ENCODE results near the gene USP36. TPM values are rescaled to one million over a fixed set of nuclear protein-coding genes. Genes with fewer than 3 reads are reported as not detected.
A peak's percentile ranks its signal among the peaks of the same experiment; 100 is the strongest.

Gene USP36
- total RNA-seq, 1 experiment from 2014 or later: 103 TPM

DNA sequence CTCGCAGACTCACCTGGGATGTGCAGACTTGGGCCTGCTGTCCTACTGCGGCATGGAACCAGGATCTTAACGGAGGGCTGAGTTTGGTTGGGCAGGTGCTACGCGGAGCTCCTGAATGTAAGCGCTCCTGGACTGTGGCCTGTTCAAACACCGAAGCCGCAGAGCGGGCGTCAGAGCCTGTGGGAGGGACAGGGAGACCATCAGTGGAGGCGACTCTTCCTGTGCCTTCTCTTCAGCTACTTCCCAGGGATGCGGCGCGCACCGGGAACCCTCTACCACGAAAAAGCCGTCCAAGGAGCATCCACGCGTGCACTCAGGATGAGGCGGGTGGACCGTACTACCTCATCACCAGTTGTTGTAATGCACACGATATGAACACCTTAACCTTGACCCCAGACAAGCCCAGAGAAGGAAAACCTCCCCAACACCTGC, 2.0 kb downstream of the USP36 start:
- H3K36me3 ChIP-seq (ENCODE audit: control insufficient read depth, insufficient read depth, low read length): peaks cover 5% of the 10 kb centered on the region
- peak overlapping the region; percentile 83 for H3K27ac Mint-ChIP-seq (ENCODE audit: unreplicated experiment)
- intact Hi-C loops (cut with micrococcal nuclease; ENCODE audit: unreplicated experiment): no loop called here
- peak overlapping the region; percentile 87 for H3K4me3 Mint-ChIP-seq (ENCODE audit: unreplicated experiment)
- H3K36me3 Mint-ChIP-seq (ENCODE audit: insufficient read depth, unreplicated experiment): peaks cover 65% of the 10 kb centered on the region
- no peaks in the 10 kb centered on the region for H3K27me3 ChIP-seq (replicated peaks; ENCODE audit: control insufficient read depth, insufficient read depth, low read length)
- no peaks in the 10 kb centered on the region for H3K9me3 Mint-ChIP-seq (ENCODE audit: unreplicated experiment)
- no TSS peak for BruUV-seq (replicated peaks)
- H3K4me3 ChIP-seq (ENCODE audit: low read depth, low read length): peak overlapping the region; percentile 66; the same call in 1 of the 2 replicates
- DNase-seq: no peak
- POLR2A ChIA-PET: no interaction called here
- no peaks in the 10 kb centered on the region for H3K9me3 ChIP-seq
- TF ChIP-seq, protein P1, sequence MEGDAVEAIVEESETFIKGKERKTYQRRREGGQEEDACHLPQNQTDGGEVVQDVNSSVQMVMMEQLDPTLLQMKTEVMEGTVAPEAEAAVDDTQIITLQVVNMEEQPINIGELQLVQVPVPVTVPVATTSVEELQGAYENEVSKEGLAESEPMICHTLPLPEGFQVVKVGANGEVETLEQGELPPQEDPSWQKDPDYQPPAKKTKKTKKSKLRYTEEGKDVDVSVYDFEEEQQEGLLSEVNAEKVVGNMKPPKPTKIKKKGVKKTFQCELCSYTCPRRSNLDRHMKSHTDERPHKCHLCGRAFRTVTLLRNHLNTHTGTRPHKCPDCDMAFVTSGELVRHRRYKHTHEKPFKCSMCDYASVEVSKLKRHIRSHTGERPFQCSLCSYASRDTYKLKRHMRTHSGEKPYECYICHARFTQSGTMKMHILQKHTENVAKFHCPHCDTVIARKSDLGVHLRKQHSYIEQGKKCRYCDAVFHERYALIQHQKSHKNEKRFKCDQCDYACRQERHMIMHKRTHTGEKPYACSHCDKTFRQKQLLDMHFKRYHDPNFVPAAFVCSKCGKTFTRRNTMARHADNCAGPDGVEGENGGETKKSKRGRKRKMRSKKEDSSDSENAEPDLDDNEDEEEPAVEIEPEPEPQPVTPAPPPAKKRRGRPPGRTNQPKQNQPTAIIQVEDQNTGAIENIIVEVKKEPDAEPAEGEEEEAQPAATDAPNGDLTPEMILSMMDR (IDR thresholded peaks at IDR 0.05; ENCODE audit: insufficient read depth in 1 of 2, low read depth in 1 of 2, low read length in 1 of 2, severe bottlenecking in 1 of 2, unreplicated experiment in 1 of 2): no peak
- H3K27me3 Mint-ChIP-seq (ENCODE audit: insufficient read depth, unreplicated experiment): no peaks in the 10 kb centered on the region
- H3K4me1 Mint-ChIP-seq (ENCODE audit: low read depth, unreplicated experiment): peaks cover 16% of the 10 kb centered on the region
- peaks cover 28% of the 10 kb centered on the region for H3K4me1 ChIP-seq
- CTCF ChIA-PET: no interaction called here

DNA sequence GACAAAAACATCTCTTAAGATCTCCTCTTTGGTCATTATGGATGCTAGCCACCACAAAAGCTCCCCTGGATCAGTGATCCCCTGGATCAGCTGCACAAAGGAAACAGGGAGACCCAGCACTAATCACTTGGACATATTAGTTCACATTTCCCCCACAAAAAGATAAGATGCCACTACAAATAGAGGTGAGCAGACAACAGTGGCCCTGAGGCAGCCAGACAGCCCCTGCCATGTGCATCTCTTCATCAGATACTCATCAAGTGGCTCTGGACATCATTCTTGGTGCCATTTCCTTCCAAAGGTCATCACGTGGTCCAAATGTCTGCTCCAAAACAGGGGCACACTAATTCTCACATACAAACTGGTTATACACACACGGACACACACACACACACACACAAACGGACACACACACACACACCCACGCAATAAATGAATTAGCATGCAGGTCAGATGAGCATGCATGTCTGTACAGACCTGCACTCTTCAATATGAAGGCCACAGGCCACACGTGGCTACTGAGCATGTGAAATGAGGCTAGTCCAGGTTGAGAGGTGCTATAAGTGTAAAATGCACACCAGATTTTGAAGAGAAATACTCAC, 4.1 kb downstream of the USP36 start:
- POLR2A ChIA-PET: no interaction called here
- peaks cover 86% of the 10 kb centered on the region for H3K36me3 Mint-ChIP-seq (ENCODE audit: insufficient read depth, unreplicated experiment)
- peaks cover 8% of the 10 kb centered on the region for H3K36me3 ChIP-seq (ENCODE audit: control insufficient read depth, insufficient read depth, low read length)

DNA sequence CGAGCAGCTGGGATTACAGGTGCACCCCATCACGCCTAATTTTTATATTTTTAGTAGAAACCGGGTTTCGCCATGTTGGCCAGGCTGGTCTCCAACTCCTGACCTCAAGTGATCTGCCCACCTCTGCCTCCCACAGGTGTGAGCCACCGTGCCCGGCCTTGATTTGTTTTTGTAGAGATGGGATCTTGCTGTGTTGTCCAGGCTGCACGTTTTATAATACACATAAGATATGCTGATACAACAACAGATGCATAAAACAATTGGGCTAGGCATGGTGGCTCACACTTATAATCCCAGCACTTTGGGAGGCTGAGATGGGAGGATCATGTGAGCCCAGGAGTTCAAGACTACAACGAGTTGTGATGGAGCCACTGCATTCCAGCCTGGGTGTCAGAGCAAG, 6.0 kb downstream of the USP36 start:
- H3K4me1 ChIP-seq: peaks cover 9% of the 10 kb centered on the region
- CTCF ChIA-PET: no interaction called here
- POLR2A ChIA-PET: no interaction called here

More for the DNA sequence above, 4.1 kb downstream of the USP36 start:
- Histone ChIP-seq H3K27me3 (replicated peaks; ENCODE audit: control insufficient read depth, insufficient read depth, low read length) (no peaks in the 10 kb centered on the region), H3K9me3 (no peaks in the 10 kb centered on the region), H3K4me1 (peaks cover 10% of the 10 kb centered on the region), H3K4me3 (ENCODE audit: low read depth, low read length) (no peak overlapping the region)
- no peak overlapping the region for H3K27ac Mint-ChIP-seq (ENCODE audit: unreplicated experiment)
- TF ChIP-seq, protein P1 (IDR thresholded peaks at IDR 0.05; ENCODE audit: insufficient read depth in 1 of 2, low read depth in 1 of 2, low read length in 1 of 2, severe bottlenecking in 1 of 2, unreplicated experiment in 1 of 2): no peak
- no peaks in the 10 kb centered on the region for H3K27me3 Mint-ChIP-seq (ENCODE audit: insufficient read depth, unreplicated experiment)
- BruUV-seq (replicated peaks): no TSS peak
- H3K9me3 Mint-ChIP-seq (ENCODE audit: unreplicated experiment): no peaks in the 10 kb centered on the region
- intact Hi-C loops (cut with micrococcal nuclease; ENCODE audit: unreplicated experiment): no loop called here
- H3K4me1 Mint-ChIP-seq (ENCODE audit: low read depth, unreplicated experiment): peaks cover 16% of the 10 kb centered on the region
- DNase-seq: no peak
- H3K4me3 Mint-ChIP-seq (ENCODE audit: unreplicated experiment): no peak overlapping the region
- CTCF ChIA-PET: no interaction called here

More for the DNA sequence above, 6.0 kb downstream of the USP36 start:
- Mint-ChIP-seq H3K4me1 (ENCODE audit: low read depth, unreplicated experiment) (peaks cover 12% of the 10 kb centered on the region), H3K4me3 (ENCODE audit: unreplicated experiment) (no peak overlapping the region), H3K9me3 (ENCODE audit: unreplicated experiment) (no peaks in the 10 kb centered on the region), H3K36me3 (ENCODE audit: insufficient read depth, unreplicated experiment) (peaks cover 95% of the 10 kb centered on the region), H3K27ac (ENCODE audit: unreplicated experiment) (no peak overlapping the region), H3K27me3 (ENCODE audit: insufficient read depth, unreplicated experiment) (no peaks in the 10 kb centered on the region)
- H3K36me3 ChIP-seq (ENCODE audit: control insufficient read depth, insufficient read depth, low read length): peaks cover 8% of the 10 kb centered on the region
- H3K4me3 ChIP-seq (ENCODE audit: low read depth, low read length): no peak overlapping the region
- BruUV-seq (replicated peaks): no TSS peak
- intact Hi-C loops (cut with micrococcal nuclease; ENCODE audit: unreplicated experiment): no loop called here
- no peak for DNase-seq
- TF ChIP-seq, protein P1 (IDR thresholded peaks at IDR 0.05; ENCODE audit: insufficient read depth in 1 of 2, low read depth in 1 of 2, low read length in 1 of 2, severe bottlenecking in 1 of 2, unreplicated experiment in 1 of 2): no peak
- no peaks in the 10 kb centered on the region for H3K27me3 ChIP-seq (replicated peaks; ENCODE audit: control insufficient read depth, insufficient read depth, low read length)
- H3K9me3 ChIP-seq: no peaks in the 10 kb centered on the region
